Measurements from ENCODE around the gene PRR16.

PRR16 gene

GRCh38 chr5:120517607-120518252, 53.6 kb downstream of the PRR16 start:
- no peak for DNase-seq

GRCh38 chr5:120518581-120518980, 54.5 kb downstream of the PRR16 start:
- DNase-seq: no peak

GRCh38 chr5:120527251-120527650, 63.2 kb downstream of the PRR16 start:
- DNase-seq: no peak

GRCh38 chr5:120528609-120529008, 64.5 kb downstream of the PRR16 start:
- no peak for DNase-seq

- DNase-seq: no peak
Observed at GRCh38 chr5:120529386-120529785, 65.3 kb downstream of the PRR16 start.

GRCh38 chr5:120531215-120531614, 67.1 kb downstream of the PRR16 start:
- no peak for DNase-seq

GRCh38 chr5:120532835-120533234, 68.7 kb downstream of the PRR16 start:
- DNase-seq: no peak

GRCh38 chr5:120533581-120533980, 69.5 kb downstream of the PRR16 start:
- no peak for DNase-seq

GRCh38 chr5:120535900-120536299, 71.8 kb downstream of the PRR16 start:
- DNase-seq: no peak

GRCh38 chr5:120538149-120538548, 74.0 kb downstream of the PRR16 start:
- DNase-seq: no peak

GRCh38 chr5:120538644-120539043, 74.5 kb downstream of the PRR16 start:
- DNase-seq: no peak

- DNase-seq: no peak
Observed at GRCh38 chr5:120539471-120539870, 75.4 kb downstream of the PRR16 start.

- no peak for DNase-seq
Observed at GRCh38 chr5:120540097-120540496, 76.0 kb downstream of the PRR16 start.

GRCh38 chr5:120544043-120544442, 79.9 kb downstream of the PRR16 start:
- DNase-seq: no peak

GRCh38 chr5:120545007-120545406, 80.9 kb downstream of the PRR16 start:
- no peak for DNase-seq

GRCh38 chr5:120545951-120546350, 81.9 kb downstream of the PRR16 start:
- no peak for DNase-seq

- no peak for DNase-seq
Observed at GRCh38 chr5:120546922-120547321, 82.8 kb downstream of the PRR16 start.

GRCh38 chr5:120550358-120550757, 86.3 kb downstream of the PRR16 start:
- no peak for DNase-seq

- DNase-seq: no peak
Observed at GRCh38 chr5:120552638-120553037, 88.5 kb downstream of the PRR16 start.

- no peak for DNase-seq
Observed at GRCh38 chr5:120555345-120555744, 91.2 kb downstream of the PRR16 start.

- no peak for DNase-seq
Observed at GRCh38 chr5:120564013-120564412, 99.9 kb downstream of the PRR16 start.

- no peak for DNase-seq
Observed at GRCh38 chr5:120567066-120567465, 103.0 kb downstream of the PRR16 start.

- DNase-seq: no peak
Observed at GRCh38 chr5:120567921-120568320, 103.8 kb downstream of the PRR16 start.

GRCh38 chr5:120568711-120569110, 104.6 kb downstream of the PRR16 start:
- no peak for DNase-seq

- no peak for DNase-seq
Observed at GRCh38 chr5:120576588-120576987, 112.5 kb downstream of the PRR16 start.

All from stimulated activated CD4-positive, alpha-beta T cell treated with anti-CD3 and anti-CD28 coated beads, Interleukin-2, amount 100 ng/mL, for 24 hours (primary cell).